SU-DHL-6 (cell line): ENCODE measurements around the gene MAPKAPK5.

ENCODE experiments used
- EZH2phosphoT487 ChIP-seq: fragments of 200-600 bp; sonication (generic), shearing (Covaris generic); conservative IDR thresholded peaks from 2 replicates; pipeline ENCODE4 v1.6.1; 2018; ENCODE audit warnings: mild to moderate bottlenecking, antibody characterized with exemption, low read length, moderate library complexity, mixed read lengths
- TF ChIP-seq, protein P1 (sequence below): fragments of 200-600 bp; sonication (generic); IDR thresholded peaks from one replicate; pipeline ENCODE4 v1.5.1; 2017; ENCODE audit warnings: antibody characterized with exemption, mild to moderate bottlenecking, low read length, moderate library complexity; ENCODE audit not compliant: insufficient read depth, poor library complexity, severe bottlenecking

GRCh38 chr12:111870216-111870615 lies 28.2 kb downstream of the MAPKAPK5 start:
- TF ChIP-seq, protein P1, sequence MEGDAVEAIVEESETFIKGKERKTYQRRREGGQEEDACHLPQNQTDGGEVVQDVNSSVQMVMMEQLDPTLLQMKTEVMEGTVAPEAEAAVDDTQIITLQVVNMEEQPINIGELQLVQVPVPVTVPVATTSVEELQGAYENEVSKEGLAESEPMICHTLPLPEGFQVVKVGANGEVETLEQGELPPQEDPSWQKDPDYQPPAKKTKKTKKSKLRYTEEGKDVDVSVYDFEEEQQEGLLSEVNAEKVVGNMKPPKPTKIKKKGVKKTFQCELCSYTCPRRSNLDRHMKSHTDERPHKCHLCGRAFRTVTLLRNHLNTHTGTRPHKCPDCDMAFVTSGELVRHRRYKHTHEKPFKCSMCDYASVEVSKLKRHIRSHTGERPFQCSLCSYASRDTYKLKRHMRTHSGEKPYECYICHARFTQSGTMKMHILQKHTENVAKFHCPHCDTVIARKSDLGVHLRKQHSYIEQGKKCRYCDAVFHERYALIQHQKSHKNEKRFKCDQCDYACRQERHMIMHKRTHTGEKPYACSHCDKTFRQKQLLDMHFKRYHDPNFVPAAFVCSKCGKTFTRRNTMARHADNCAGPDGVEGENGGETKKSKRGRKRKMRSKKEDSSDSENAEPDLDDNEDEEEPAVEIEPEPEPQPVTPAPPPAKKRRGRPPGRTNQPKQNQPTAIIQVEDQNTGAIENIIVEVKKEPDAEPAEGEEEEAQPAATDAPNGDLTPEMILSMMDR = no peak
- no peak for TF ChIP-seq EZH2phosphoT487
